SH-SY5Y (cell line): ENCODE results near the gene COG8.

Source experiments
- GATA2 ChIP-seq: IDR thresholded peaks from 2 replicates; pipeline ENCODE4 v1.6.1; 2011; ENCODE audit warnings: mild to moderate bottlenecking, low read depth, low read length
- GATA3 ChIP-seq: IDR thresholded peaks from 2 replicates; pipeline ENCODE4 v1.6.1; 2011; ENCODE audit warnings: low read depth, mild to moderate bottlenecking, low read length, moderate library complexity

GRCh38 chr16:69320740-69321073 is 18.7 kb downstream of the COG8 start:
- TF ChIP-seq GATA2 (no peak), GATA3 (no peak)
